SJCRH30 (cell line): Measurements from ENCODE around the gene SLC16A12. TPM values are rescaled to one million over a fixed set of nuclear protein-coding genes. Genes with fewer than 3 reads are reported as not detected.
A peak's percentile ranks its signal among the peaks of the same experiment; 100 is the strongest.

ENCODE experiments used
- DNase-seq, 2 experiments: peaks; one replicate each; pipeline ENCODE4 v3.0.0-alpha.2; 2015 to 2020
- H3K27ac ChIP-seq: fragments of 250-450 bp; sonication (Bioruptor Pico); 2 replicates; pipeline ENCODE4 v1.5.1; 2020; ENCODE audit warnings: mild to moderate bottlenecking, moderate library complexity
- H3K27me3 ChIP-seq: fragments of 250-450 bp; sonication (Bioruptor Pico); 2 replicates; pipeline ENCODE4 v1.5.1; 2020; ENCODE audit warnings: mild to moderate bottlenecking, moderate library complexity
- H3K36me3 ChIP-seq: fragments of 250-450 bp; sonication (Bioruptor Pico); 2 replicates; pipeline ENCODE4 v1.5.1; 2020; ENCODE audit warnings: mild to moderate bottlenecking, moderate library complexity
- H3K4me1 ChIP-seq: fragments of 250-450 bp; sonication (Bioruptor Pico); 2 replicates; pipeline ENCODE4 v1.5.1; 2020; ENCODE audit warnings: mild to moderate bottlenecking, moderate library complexity
- H3K4me3 ChIP-seq: fragments of 250-450 bp; sonication (Bioruptor Pico); 2 replicates; pipeline ENCODE4 v1.5.1; 2020; ENCODE audit warnings: mild to moderate bottlenecking, moderate library complexity
- H3K9me3 ChIP-seq: fragments of 250-450 bp; sonication (Bioruptor Pico); replicated peaks from 2 replicates; pipeline ENCODE4 v1.5.1; 2020; ENCODE audit warnings: mild to moderate bottlenecking, moderate library complexity
- total RNA-seq: library from RNA; depleted of rRNA; stranded (reverse); fragments of >200 nt; shearing (Covaris generic); gene quantifications from 2 replicates; pipeline ENCODE4 v1.2.3, GENCODE V29; 2014

The SLC16A12 gene
- total RNA-seq, 1 experiment from 2014 or later: 0.18 TPM

DNA sequence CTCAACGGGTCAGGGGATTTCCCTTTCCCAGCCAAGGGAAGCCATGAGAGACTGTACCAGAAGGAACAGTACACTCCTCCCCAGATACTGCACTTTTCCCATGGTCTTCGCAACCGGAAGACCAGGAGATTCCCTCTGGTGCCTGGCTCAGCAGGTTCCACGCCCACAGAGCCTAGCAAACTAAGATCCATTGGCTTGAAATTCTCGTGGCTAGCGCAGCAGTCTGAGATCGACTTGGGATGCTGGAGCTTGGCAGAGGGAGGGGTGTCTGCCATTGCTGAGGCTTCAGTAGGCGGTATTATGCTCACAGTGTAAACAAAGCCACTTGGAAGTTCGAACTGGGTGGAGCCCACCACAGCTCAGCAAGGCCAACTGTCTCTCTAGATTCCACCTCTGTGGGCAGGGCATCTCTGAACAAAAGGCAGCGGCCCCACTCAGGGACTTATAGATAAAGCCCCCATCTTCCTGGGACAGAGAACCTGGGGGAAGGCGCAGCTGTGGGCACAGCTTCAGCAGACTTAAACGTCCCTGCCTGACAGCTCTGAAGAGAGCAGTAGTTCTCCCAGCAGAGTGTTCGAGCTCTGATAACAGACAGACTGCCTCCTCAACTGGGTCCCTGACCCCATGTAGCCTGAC is 29.6 kb downstream of the SLC16A12 start:
- no peaks in the 10 kb centered on the region for H3K36me3 ChIP-seq
- H3K4me3 ChIP-seq: peak overlapping the region; percentile 39
- no peak overlapping the region for H3K27ac ChIP-seq
- peak; percentile 6 to 13 for DNase-seq
- H3K27me3 ChIP-seq: no peaks in the 10 kb centered on the region
- no peaks in the 10 kb centered on the region for H3K4me1 ChIP-seq
- no peaks in the 10 kb centered on the region for H3K9me3 ChIP-seq

DNA sequence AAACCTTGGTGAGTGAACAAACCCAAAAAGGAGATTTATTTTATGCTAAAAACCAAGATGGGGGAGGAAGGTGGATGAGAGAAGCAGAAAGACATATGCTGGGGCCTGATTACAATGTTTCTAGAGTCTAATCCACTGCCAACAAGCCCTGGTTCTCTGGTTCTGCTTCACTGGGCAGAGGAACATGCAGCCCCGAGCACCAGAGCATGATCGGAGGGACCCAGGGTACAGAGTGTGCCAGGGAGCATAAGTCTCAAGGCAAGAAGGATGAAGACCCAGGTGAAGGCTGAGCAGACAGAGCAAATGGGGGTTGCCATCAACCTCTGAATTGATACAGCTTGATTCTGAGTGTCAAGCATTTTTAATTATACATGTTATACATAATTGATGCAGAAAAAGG is 30.7 kb downstream of the SLC16A12 start:
- no peak for DNase-seq
- Histone ChIP-seq H3K36me3 (no peaks in the 10 kb centered on the region), H3K4me3 (no peak overlapping the region), H3K27ac (no peak overlapping the region), H3K27me3 (no peaks in the 10 kb centered on the region), H3K9me3 (no peaks in the 10 kb centered on the region), H3K4me1 (no peaks in the 10 kb centered on the region)

DNA sequence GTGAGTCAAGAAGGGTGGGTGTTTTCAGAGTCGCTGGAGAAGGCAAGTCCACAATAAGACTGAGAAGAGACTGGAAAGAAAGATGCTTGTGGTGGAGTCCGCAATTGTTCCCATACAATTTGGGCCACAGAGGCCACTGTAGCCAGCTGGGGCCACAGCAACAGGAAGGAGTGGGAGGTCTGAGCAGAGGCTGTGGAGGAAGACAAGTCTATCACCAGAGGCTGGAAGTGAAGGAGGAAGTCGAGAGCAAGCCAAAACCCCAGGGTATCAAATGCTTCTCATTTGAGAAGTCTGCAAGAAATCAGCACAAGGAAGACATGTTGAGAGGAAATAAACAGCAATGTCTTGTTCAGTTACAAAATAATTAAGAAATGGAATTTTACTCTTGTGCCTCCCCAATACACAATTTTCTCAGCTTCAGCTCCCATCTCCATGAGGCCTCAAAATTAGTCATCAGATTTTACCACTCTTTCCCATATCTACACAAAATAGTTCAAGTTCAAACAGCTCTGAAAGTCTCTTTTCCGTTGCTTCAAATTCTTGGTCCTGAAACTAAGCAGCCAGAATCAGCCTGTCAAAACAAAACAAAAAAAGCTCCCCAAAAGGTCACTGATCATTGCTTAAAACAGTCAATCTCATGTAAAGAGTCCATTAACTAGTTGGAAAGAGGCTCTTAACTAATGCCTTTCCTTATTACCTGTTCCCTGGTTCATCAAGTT is 31.6 kb downstream of the SLC16A12 start:
- Histone ChIP-seq H3K27me3 (no peaks in the 10 kb centered on the region), H3K27ac (no peak overlapping the region), H3K9me3 (no peaks in the 10 kb centered on the region), H3K4me3 (no peak overlapping the region), H3K36me3 (no peaks in the 10 kb centered on the region), H3K4me1 (no peaks in the 10 kb centered on the region)
- no peak for DNase-seq

DNA sequence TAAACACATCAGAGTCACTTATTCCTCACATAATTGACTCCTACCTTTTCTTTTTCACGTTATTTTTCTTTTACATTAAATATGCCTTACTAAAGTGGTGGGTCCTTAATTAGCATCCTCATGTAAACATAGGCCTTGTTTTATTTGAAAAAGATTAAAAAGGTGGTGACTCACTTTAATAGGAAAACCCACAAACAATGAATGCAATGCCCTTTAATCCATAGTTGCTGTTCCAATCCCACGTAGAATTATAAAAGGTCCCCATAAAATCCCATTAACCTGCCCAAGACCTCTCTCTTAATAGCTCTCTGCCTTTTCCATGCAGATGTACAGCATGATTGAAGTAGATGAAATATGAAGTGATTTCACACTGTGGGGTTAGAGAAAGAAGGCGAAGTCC is 32.2 kb downstream of the SLC16A12 start:
- Histone ChIP-seq H3K9me3 (no peaks in the 10 kb centered on the region), H3K27me3 (no peaks in the 10 kb centered on the region), H3K36me3 (no peaks in the 10 kb centered on the region), H3K27ac (no peak overlapping the region), H3K4me1 (no peaks in the 10 kb centered on the region), H3K4me3 (no peak overlapping the region)
- DNase-seq: no peak

DNA sequence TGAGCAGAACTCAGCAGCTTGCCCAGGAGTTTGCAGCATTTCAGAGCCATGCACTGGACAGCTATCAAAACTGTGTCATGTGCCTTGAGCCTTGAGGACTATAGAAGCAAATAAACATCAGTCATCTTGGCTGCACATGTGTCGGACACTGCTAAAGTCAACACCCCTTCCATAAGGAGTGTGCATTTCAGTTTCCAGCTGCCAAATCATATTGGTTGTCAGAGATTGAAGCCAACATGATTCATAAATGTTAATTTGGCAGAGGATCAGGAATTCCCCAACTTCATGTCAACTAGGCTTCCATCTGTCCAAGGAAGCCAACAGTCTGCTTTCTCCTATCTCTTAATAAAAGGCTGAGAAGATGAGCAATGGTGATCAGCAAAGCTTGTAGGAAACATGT is 32.8 kb downstream of the SLC16A12 start:
- H3K9me3 ChIP-seq: no peaks in the 10 kb centered on the region
- no peak overlapping the region for H3K4me3 ChIP-seq
- DNase-seq: peak in 1 of 2 experiments; percentile 1
- no peaks in the 10 kb centered on the region for H3K27me3 ChIP-seq
- no peaks in the 10 kb centered on the region for H3K4me1 ChIP-seq
- H3K27ac ChIP-seq: no peak overlapping the region
- H3K36me3 ChIP-seq: no peaks in the 10 kb centered on the region

DNA sequence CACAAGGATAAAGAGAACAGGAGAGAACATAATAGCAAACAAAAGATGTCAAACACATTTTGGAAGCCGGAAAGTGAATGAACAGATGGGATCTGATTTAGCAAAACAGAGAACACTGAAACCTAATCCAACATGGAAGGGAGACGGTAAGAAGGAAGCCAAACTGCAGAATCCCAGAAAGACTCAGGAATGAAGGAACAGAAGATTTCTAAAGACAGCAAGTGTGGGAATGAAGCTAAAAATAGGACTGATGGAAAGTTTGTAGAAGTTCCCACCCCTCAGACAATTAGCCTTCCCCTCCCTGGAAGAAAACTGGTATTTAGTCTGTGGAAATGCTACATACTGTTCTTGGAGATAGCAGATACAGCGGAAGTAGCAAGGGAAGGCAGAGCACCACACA is 40.8 kb downstream of the SLC16A12 start:
- no peak for DNase-seq
- Histone ChIP-seq H3K36me3 (no peaks in the 10 kb centered on the region), H3K27me3 (no peaks in the 10 kb centered on the region), H3K4me1 (no peaks in the 10 kb centered on the region), H3K27ac (no peak overlapping the region), H3K4me3 (no peak overlapping the region), H3K9me3 (no peaks in the 10 kb centered on the region)

DNA sequence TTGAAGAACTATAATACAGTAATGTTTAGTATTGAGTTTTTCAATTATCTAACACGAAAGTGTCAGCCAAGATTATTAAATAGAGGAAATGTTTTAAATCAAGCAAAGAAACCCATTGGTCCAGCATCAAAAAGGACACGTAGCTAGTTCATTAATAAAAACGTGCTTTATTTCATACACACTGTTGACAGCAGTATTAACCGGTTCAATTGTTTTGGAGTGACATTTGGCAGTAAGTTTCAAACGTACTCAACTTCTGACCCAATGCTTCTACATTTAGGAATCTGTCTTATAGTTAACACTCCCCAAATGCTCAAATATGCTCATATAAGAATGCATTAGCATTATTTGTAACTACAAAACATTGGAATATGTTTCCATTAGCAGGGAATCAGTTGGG is 41.3 kb downstream of the SLC16A12 start:
- Histone ChIP-seq H3K27ac (no peak overlapping the region), H3K9me3 (no peaks in the 10 kb centered on the region), H3K27me3 (no peaks in the 10 kb centered on the region), H3K36me3 (no peaks in the 10 kb centered on the region), H3K4me3 (no peak overlapping the region), H3K4me1 (no peaks in the 10 kb centered on the region)
- no peak for DNase-seq

DNA sequence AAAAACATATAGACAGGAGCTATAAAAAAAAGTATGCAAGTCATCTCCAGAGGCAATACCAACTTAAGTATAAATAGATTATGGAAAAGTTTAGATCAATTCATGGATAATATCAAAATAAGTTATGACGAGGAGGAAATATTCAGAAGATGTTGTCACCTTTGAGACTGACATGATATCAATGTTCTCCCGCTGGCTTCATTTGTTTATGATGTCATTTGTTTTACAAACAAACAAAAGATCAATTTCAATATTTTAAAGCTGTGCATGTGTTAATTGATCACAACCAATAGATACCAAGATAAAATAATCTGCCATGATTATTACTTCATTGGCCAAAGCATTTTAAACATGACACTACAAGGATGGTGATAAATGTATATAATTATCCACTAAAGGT is 43.5 kb downstream of the SLC16A12 start:
- no peaks in the 10 kb centered on the region for H3K4me1 ChIP-seq
- no peaks in the 10 kb centered on the region for H3K9me3 ChIP-seq
- no peak overlapping the region for H3K4me3 ChIP-seq
- H3K36me3 ChIP-seq: no peaks in the 10 kb centered on the region
- no peak for DNase-seq
- no peak overlapping the region for H3K27ac ChIP-seq
- H3K27me3 ChIP-seq: no peaks in the 10 kb centered on the region

DNA sequence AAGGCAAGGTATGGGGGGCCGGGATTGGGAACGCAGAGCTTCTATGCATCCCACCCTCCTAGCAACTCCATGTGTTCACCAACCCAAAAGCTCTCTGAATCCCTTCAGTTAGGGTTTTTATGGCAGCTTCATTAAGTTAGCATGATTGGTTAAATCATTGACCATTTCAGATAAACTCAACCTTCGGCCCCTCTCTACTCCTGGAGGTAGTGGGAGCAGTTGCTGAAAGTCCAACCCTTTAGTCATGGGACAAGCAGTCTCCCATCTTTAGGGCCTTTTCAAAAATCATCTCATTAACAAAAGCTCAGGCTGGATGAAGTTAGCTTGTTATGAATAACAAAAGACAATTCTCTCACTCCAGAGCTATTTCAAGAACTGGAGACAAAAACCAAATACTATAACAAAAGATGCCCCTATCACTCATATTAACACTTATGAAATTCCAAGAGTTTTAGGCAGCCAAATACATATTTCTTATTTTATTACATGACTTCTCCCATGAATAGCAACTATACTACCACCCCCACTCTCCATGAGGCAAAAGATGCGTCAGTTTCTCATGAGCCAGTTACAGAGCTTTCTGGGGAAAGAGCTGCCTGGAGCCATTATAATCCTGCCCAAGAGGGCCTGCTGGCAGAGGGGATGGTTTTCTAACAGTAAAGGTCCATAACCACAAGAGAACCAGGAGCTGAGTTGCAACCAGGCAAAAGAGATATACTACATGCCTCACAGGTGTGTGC is 44.6 kb downstream of the SLC16A12 start:
- no peaks in the 10 kb centered on the region for H3K4me1 ChIP-seq
- DNase-seq: no peak
- H3K27me3 ChIP-seq: no peaks in the 10 kb centered on the region
- H3K4me3 ChIP-seq: no peak overlapping the region
- H3K9me3 ChIP-seq: no peaks in the 10 kb centered on the region
- no peak overlapping the region for H3K27ac ChIP-seq
- H3K36me3 ChIP-seq: no peaks in the 10 kb centered on the region

DNA sequence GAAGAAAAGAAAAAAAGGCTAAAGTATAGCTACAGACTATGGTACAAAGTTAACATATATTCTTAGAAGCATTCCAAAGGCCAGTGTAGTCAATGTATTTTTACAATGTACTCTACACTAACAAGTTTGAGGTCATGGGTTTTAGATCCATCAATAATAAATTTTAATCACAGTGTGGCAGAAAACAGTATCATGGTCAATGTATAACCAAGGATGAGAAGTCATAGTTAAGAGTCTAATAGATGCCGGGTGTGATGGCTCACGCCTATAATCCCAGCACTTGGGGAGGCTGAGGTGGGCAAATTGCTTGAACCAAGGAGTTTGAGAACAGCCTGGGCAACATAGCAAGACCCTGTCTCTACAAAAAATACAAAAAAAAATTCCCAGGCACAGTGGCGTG is 53.1 kb downstream of the SLC16A12 start:
- no peak overlapping the region for H3K27ac ChIP-seq
- DNase-seq: no peak
- no peaks in the 10 kb centered on the region for H3K27me3 ChIP-seq
- no peak overlapping the region for H3K4me3 ChIP-seq
- no peaks in the 10 kb centered on the region for H3K4me1 ChIP-seq
- H3K9me3 ChIP-seq: no peaks in the 10 kb centered on the region
- no peaks in the 10 kb centered on the region for H3K36me3 ChIP-seq

DNA sequence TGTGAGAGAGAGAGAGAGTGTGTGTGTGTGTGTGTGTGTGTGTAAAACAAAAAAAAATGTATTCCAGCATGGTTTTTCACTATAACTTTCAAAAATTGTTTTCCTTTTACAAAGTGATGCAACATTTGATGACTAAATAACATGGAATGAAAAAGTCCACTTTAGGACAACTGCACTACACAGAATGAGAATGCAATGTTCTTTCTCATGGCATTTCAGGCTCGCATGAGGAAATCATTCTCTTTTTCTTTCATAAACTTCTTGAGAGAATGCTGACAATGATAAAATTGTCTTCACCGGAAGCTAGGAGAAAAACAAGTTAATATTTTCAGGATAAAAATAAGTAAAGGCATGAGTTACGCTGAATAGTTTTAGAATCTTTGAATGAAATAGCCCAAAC is 53.7 kb downstream of the SLC16A12 start:
- no peaks in the 10 kb centered on the region for H3K36me3 ChIP-seq
- H3K4me3 ChIP-seq: no peak overlapping the region
- H3K9me3 ChIP-seq: no peaks in the 10 kb centered on the region
- peaks cover 2% of the 10 kb centered on the region; the same call in 1 of the 2 replicates for H3K4me1 ChIP-seq
- no peak overlapping the region for H3K27ac ChIP-seq
- no peaks in the 10 kb centered on the region for H3K27me3 ChIP-seq
- DNase-seq: no peak

DNA sequence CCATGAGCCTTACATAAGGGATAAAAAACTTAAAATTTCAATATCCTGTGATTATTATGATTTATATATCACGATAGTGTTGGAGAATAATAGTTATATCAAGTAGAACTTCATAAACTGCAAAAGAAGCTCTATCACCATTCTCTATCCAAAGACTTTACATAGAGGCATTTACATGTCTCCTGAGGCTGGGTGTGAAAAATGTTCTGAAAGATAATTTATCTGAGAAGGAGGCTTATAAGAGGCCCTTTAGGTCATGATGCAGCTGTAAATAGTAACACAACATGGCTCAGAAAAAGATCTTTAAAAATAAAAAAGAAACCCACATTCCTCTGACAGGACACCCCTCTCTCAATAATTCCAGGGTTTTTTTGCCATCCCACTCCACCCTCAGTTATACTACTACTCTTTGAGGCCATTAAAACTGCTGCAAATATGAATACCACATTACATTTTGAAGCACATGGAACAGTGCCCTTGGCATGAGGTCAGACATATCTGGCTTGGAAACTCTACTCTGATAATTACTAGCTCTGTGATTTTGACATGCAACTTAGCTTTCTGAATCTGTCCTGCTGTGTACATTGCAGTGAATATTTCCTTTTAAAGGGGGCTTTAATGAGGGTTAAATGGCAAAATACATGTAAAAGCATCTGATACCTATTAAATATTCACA is 55.5 kb downstream of the SLC16A12 start:
- Histone ChIP-seq H3K4me1 (peaks cover 7% of the 10 kb centered on the region; the same call in 1 of the 2 replicates), H3K36me3 (no peaks in the 10 kb centered on the region), H3K9me3 (no peaks in the 10 kb centered on the region), H3K27ac (no peak overlapping the region), H3K27me3 (no peaks in the 10 kb centered on the region), H3K4me3 (no peak overlapping the region)
- no peak for DNase-seq

DNA sequence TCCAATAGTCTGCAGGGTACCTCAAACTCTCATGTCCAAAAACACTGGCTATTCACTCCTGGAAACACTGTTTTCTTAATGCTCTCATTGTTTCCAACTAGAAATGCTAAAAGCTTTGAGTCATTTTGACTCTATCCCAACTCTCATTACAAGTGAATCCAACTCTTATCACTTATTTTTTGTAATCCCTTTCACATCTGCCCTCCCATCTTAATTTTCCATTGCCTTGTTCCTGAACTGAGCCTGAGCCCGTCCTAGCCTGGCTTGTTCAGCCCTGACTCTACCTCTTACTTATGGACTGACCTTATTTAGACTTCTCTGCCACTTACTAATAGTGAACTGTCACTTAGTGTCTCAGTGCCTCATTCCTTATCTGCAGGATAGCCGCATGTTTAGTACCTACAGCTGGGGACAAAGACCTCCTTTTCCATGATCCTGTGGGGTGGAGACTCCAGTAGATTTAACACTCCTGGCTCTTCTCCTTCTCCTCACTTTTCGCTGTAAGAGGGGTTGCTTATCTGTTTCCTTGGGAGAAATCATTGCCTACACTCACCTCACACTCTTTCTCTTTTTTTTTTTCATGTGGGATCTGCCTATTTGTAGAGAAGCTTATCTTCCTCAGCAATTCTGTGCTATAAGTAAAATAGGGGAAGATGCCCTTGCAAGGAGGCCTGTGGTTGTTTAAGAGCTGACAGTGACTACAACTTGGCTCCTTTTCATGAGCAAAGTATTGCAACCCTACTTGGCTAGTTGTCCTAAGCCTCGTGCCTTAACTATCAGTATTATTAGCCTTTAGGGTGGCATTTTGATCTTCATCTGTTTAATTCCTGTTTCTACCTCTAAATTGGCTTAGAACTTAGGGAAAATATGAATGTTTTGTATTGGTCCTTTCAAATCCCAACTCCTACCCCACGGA is 56.4 kb downstream of the SLC16A12 start:
- no peak overlapping the region for H3K27ac ChIP-seq
- H3K4me3 ChIP-seq: no peak overlapping the region
- no peaks in the 10 kb centered on the region for H3K36me3 ChIP-seq
- H3K9me3 ChIP-seq: no peaks in the 10 kb centered on the region
- no peak for DNase-seq
- H3K27me3 ChIP-seq: no peaks in the 10 kb centered on the region
- H3K4me1 ChIP-seq: peaks cover 7% of the 10 kb centered on the region; the same call in 1 of the 2 replicates

DNA sequence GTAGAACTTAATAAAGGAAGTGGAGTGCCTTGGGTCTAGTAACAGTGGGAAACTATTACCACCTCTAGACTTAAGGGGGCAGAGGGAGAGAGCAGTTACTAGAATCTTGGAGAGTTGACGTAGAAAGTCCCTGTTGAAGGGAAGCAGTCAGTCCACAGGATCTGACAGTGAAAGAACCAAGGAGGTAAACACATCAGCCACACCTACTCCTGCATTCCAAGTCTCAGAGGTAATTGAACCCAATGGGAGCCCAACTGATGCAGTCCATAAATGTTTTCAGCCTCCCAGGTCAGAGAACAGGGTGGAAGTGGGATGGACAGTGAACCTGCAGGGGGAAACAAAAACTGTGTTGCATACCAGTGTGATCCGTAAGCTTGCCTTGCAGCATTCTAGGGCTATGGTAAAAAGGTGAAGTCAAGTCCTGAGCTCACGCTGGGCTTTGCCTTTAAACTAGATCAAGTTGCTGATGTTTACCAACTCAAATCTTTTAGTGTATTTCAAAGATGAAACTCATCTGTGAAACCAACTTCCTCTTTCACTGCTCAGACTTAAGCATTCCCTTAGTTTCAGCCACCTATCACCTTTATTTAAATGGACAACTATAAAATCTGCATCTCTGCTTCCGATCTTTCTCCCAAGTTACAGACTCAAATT is 57.2 kb downstream of the SLC16A12 start:
- H3K27me3 ChIP-seq: no peaks in the 10 kb centered on the region
- no peak overlapping the region for H3K27ac ChIP-seq
- no peaks in the 10 kb centered on the region for H3K36me3 ChIP-seq
- H3K9me3 ChIP-seq: no peaks in the 10 kb centered on the region
- no peak overlapping the region for H3K4me3 ChIP-seq
- DNase-seq: no peak
- H3K4me1 ChIP-seq: peaks cover 7% of the 10 kb centered on the region; the same call in 1 of the 2 replicates
